GM21723 (cell line): ENCODE results near the gene IL17RB.

Source experiments
- ATAC-seq: cut with Tn5 transposase; IDR thresholded peaks from one replicate; pipeline ENCODE4 v1.9.1; 2021; ENCODE audit warnings: mild to moderate bottlenecking, moderate library complexity; ENCODE audit not compliant: unreplicated experiment

The IL17RB gene

DNA sequence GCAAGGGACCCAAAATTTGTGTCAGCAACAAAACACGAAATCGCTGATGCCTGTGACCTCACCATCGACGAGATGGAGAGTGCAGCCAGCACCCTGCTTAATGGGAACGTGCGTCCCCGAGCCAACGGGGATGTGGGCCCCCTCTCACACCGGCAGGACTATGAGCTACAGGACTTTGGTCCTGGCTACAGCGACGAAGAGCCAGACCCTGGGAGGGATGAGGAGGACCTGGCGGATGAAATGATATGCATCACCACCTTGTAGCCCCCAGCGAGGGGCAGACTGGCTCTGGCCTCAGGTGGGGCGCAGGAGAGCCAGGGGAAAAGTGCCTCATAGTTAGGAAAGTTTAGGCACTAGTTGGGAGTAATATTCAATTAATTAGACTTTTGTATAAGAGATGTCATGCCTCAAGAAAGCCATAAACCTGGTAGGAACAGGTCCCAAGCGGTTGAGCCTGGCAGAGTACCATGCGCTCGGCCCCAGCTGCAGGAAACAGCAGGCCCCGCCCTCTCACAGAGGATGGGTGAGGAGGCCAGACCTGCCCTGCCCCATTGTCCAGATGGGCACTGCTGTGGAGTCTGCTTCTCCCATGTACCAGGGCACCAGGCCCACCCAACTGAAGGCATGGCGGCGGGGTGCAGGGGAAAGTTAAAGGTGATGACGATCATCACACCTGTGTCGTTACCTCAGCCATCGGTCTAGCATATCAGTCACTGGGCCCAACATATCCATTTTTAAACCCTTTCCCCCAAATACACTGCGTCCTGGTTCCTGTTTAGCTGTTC is 35.0 kb upstream of the IL17RB start:
- no peak for ATAC-seq

DNA sequence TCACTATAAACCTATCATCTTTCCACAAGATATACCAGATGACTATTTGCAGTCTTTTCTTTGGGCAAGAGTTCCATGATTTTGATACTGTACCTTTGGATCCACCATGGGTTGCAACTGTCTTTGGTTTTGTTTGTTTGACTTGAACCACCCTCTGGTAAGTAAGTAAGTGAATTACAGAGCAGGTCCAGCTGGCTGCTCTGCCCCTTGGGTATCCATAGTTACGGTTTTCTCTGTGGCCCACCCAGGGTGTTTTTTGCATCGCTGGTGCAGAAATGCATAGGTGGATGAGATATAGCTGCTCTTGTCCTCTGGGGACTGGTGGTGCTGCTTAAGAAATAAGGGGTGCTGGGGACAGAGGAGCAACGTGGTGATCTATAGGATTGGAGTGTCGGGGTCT is 33.9 kb upstream of the IL17RB start:
- ATAC-seq: no peak

DNA sequence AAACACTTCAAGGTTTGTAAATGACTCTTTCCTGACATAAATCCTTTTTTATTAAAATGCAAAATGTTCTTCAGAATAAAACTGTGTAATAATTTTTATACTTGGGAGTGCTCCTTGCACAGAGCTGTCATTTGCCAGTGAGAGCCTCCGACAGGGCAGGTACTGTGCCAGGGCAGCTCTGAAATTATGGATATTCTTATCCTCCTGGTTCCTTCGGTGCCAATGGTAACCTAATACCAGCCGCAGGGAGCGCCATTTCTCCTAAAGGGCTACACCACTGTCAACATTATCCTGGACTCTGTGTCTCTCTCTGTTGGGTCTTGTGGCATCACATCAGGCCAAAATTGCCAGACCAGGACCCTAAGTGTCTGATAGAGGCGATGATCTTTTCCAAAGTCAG is 33.1 kb upstream of the IL17RB start:
- ATAC-seq: no peak

DNA sequence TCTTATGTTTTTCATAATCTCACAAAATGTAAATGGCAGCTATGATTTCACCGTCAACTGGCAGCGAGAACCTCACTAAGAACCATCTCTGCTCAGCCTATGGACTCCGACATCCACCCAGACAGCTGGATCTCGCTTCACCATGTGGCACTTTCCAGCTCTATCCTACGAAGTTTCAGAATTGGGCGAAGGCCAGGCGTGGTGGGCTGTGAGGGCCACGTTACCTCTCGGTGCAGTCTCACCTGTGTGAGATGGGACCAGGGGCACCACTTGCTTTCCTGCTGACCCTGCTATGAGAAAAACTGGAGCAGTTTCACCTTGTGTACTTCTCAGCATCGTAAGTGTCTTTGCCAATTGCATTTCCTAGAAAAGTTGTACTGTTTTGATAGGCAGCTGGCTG is 32.5 kb upstream of the IL17RB start:
- no peak for ATAC-seq

DNA sequence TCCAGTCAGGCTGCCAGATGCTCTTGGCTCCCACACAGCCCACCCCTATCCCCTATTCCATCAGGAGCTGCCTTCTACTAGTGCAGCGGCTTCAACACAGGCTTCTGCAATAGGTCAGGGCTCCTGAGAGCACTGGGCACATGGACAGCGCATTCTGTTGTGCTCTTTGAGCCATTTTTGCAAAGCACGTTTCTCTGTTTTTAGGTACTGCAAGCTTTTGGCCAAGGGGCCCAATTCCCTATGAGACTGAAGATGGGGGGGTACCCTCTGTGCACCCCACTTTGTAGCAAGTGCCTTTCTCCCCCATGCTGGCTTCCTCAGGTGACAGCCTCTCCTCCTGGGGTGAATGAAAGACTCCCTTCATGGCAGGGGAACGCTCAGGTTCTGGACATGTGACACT is 31.3 kb upstream of the IL17RB start:
- no peak for ATAC-seq

DNA sequence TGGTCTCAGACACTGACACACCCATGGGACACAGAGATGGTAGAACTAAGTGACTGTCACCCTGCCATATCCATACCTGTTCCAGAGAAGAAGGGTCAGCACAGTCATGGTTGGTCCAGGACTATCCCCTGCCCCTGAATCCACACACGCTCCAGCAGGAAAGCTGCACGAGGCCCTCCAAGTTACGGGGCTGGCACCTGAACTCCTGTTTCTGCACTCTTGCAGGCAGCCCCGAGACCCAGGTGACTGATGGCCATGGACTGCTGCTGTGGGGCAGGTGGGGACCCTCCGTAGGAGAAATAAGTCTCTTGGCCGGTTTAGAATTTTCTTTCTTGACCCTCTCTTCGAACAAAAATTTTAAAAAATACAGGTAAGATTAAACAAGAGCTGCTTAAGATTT is 30.7 kb upstream of the IL17RB start:
- no peak for ATAC-seq

DNA sequence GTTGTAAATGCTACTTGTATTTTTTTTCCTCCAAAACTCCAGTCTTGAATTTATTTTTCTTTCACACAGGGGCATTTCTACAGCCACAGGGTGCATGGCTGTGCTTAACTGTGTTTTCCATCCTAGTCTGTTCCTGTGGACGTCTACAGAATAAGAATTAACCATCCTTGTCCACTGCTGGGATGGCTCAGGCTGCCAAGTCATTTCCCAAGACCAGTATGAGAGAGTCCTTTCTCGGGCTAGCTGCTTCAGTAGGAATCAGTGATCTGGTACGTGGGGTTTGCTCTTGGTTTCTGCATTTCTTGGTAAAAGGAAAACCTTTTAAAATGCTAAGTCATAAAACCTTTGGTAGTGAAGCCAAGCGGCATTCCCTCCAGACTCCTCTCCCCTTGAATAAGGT is 29.9 kb upstream of the IL17RB start:
- no peak for ATAC-seq

DNA sequence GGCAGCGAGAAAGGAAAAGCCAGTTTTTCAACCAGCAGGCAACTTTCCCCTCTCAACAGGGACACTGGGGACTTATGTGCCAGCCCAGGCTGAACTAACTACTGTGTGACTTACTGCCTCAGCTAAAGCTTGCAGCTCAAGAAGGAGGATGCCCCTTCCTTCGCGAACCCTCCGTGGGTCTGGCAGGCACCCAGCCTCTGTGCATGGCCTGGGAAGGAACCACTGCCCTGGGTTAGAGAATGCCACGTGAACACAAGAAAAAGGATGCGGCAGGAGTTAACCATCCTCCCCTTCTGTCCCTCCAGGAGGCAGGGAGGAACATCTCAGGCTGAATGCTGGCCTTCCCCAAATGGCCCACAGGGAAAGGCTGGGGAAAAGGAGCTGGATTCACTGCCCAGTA is 29.2 kb upstream of the IL17RB start:
- ATAC-seq: no peak

DNA sequence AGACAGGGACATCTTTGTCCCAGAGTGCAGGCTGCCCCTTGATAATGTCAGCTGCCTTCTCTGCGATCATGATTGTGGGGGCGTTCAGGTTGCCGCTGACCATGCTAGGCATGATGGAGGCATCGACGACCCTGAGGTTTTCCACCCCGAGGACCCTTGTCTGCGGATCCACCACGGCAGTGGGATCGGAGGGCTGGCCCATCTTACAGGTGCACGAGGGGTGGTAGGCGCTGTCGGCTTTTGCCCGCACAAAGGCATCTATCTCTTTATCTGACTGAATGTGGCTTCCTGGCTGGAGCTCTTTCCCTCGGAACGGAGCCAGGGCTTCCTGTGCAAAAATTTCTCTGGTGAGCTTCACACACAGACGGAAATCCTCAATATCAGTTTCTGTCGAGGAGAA is 28.6 kb upstream of the IL17RB start:
- no peak for ATAC-seq

DNA sequence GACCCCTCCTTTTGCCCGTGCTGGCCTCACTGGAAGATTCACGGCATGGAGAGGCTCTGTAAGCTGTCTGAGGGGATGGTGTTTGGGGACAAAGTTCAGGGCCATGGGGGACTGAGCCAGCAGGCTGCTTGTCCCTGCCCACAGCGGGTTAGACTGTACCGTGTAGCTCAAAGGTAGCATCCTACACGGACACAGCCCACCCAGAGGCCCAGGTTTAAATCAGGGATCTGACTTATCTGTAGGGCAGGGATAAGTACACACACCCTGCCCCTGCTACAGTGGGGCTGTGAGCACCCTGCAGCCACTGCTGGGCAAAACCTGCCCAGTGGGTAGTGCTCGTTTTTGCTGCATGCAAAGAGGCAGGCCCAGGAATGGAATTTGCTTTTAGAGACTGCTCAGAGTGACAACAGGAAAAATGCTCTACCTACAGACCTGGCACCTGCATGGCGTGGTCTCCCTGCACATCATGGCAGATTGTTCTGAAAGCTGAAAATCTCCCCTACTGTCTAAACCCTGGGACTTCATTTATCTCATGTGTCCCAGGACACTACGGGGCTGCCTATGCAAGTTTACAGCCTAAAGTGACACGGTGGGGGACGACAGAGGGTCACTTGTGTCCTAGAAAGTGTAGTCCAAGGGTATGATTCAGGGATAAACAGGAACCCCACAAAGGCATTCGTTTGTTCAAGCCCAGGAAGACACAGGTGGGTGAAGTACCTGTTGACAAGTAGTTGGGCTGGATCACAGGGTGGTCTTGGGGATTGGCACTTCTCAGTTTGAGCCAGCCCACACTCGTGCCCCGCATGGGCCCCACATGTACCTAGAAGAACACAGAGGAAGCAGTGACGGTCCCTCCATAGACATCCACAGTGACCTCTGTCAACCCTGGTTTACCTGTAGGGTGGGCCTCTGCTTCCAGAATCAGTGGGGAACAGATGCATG is 27.9 kb upstream of the IL17RB start:
- no peak for ATAC-seq

DNA sequence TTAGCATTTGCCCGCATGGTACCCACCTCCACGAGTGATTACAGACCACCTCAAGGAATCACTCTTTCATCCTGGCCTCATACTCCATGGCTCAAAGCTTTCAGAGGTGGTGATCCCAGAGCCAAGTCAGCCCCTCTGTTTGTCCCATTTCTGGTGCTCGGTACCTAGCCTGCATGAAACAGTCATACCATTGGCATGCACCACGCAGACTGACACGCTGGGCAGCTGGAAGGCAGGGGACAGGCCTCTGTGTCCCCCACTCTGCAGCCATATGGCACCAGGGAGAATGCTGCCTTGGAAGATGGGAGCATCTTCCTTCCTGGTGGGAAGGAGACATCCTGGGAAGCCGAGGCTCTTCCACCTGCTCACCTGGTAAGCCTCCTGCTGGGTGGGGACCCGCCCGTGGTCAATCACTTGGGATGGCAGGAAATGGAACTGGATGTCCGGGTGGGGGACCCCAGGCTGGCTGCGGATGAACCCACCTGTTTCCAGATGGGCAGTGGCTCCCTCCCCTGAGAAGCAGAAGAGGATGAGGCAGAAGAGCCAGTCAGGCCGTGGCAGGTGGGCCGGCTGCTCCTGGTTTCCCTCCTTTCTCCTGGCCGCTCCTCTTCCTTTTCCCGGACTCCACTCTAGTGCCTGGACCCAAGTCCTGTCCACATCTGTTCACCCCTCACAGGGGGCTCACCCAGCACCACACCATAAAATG is 27.1 kb upstream of the IL17RB start:
- no peak for ATAC-seq

DNA sequence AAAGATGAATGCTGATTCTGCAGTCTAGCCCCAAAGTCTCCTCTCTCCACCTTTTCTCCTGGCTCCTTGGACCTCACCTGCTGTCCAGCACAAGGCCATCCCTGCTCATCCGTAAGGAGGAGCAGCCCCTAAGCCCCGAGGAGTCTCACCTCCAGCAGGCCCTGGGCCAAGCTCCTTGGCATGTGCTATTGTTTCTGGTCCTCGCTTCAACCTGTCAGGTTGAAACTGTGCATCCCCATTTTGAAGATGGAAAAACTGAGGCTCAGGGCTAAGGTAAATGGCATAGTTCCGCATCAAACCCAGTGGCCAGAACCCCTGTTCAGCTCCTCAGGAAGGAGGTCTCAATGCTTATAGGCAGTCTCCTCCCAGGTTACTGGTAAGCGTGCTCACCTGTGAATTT is 26.3 kb upstream of the IL17RB start:
- ATAC-seq: no peak

DNA sequence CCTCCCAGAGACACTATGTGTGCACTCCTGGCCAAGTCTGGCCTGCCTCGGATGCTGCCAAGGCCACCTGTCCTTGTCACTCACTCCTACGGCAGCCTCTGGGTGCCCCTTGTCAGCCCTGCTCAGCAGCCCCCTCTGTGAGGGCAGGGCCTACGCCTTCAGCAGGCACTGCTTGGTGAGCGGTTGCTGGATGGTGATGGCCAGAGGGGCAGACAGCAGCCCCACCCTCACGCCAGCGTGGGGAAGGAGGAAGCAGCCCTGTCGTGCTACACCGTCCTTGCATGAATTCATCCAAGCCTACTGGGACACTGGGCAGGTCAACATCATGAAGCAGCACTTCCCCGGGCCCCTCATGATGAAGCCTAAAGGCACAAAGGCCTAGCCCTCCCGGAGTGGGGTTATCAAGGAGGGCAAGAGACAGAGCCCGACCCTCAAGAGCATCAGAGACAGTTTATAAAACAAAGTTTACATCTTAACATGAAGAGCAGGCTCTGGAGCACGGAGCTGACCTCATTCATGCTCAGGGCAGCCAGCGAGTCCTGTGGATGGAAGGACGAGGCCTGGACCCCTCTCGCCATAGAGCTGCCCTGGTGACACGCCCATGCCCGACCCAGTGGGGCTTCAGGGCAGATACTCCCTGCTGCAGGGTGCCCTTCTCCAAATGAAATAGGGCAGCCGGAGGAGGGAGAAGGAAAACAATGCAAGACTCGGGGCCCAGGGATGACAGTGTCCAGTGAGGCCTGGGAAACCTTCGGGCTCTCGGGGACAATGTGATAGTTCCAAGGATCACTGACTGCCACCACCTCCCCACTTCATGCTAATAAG is 25.4 kb upstream of the IL17RB start:
- no peak for ATAC-seq

DNA sequence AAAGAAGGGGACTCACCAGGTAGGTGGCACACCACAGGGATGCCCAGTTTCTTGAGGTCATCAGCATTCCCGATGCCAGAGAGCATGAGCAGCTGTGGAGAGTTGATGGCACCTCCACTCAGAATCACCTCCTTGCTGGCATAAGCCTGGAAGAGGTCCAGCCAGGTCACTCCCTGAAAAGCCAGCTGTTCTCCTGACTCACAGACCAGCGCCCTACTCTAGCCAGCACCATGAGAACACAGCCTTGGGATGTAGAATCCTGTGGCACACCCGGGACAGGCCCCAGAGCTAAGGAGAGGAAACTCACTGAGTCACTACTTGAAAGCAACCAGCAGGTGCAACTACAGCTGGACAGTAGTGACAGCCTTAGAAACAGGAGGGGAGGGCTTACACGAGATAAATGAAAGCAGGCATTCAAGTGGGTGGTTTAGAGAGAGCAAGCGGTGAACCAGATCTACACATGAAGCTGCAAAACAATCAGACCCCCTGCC is 24.7 kb upstream of the IL17RB start:
- peak; percentile 77 for ATAC-seq

DNA sequence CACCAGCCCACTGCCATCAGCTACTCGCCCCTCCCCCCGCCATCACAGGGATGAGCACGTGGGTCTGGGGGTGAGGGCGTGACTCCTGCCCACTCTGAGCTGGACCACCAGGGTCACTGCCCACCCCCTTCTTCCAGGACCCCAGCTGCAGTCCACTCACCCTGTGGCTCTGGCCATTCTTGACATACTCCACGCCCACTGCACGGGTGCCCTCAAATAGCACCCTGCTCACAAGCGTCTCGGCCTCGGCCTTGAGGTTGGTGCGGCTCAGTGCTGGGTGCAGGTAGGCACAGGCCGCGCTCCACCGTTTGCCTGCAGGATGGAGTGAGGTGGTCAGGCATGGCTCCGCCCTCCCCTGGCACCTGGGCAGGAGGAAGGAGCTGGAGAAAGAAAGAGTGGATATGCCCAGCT is 24.0 kb upstream of the IL17RB start:
- no peak for ATAC-seq

DNA sequence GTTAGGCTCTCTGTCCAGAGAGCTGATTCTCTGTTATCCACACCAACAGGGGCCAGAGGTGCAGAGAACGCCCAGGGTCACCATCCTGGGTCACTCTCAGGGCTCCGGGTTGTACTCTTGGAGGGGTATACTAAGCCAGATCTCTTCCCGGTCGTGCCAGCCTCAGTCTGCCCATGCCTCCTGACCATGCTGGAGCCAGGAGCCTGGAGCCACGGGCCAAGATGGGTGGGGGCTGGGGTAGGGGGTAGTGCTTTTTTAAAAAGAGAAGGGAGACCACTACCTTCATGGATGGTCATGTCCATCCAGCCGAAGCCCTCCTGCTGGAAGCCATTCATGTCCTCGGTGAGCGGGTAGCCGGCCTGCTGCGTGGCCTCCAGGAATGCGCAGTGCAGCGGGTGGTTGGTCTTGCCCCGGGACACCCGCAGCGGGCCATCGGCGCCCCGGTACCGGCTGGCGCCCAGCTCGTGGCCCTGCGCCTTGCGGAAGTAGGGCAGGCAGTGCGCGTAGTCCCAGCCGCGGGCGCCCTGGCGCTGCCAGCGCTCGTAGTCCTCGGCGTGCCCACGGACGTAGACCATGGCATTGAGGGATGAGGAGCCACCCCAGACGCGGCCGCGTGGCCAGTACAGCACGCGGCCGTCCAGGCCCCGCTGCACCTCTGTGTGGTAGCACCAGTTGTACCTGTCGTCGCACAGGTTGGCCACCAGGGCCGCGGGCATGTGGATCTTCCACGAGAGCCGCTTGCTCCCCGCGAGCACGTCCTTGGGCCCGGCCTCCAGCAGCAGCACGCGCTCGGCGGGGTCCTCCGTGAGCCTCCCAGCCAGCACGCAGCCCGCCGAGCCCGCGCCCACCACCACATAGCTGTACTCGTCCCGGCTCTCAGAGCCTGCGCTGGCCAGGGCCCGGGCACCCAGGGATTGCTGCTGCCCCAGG is 23.1 kb upstream of the IL17RB start:
- ATAC-seq: no peak

DNA sequence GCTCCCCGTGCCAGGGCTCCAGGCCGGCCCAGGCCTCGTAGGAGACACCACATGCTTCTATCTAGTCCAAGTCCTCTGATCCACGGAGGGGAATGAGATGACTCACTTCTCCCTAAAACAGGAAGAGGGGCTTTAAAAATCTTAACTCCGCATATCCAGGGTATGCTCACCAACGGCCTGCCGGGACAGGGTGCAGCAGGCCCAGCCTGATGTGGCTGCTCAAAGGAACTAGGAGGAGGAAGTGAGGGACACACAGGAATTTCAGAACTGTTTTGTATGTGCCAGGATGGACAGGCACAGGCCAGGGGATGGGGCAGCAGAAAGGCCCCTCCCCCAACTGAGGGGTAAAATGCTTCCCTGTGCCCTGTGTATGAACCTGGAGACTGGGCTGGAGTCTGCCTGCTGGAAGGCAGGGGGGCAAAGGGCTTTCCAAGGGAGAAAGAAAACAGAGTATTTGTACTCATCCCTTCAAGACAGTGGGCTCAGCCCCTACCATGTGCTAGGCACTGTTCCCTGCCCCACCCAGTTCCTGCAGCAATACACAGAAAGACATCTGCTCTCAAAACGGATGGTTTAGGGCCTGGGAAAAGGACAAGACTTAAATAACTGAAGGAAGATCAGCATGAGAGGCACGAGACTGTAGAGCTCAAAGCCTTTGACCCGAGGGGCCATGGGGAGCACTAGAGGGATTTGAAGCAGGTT is 22.3 kb upstream of the IL17RB start:
- no peak for ATAC-seq

DNA sequence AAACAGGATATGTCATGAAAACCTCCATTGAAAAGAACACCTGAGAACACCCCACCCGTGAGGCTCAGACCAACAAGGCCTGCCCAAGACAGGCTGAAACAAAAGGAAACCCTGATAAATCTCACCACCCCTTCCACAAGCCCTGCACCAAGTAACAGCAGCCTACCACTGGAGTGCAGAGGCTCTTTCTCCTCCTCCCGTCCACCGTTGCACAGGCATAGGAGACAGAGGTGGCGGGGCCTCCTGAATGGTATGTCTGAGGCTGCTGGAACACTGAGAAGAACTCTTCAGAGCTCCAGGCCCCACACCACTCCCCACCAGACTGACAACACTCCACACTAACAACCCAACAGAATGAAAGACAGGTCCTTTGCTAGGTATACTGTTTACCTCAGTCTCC is 21.6 kb upstream of the IL17RB start:
- no peak for ATAC-seq

DNA sequence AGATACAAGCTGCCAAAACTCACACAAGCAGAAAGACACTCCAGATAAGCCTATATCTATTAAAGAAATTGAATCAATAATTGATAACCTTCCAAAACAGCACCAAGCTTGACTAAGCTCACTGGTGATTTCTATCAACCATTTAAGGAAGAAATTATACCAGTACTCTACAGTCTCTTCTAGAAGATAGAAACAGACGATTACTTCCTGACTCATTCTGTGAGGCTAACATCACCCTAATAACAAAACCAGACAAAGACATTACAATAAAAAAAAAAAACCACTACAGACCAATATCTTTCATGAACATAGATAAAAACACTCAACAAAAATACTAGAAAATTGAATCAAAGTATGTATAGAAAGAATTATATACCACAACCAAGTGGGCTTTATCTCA is 20.3 kb upstream of the IL17RB start:
- no peak for ATAC-seq
